Measurements from ENCODE around the gene LRRN3. TPM values are rescaled to one million over a fixed set of nuclear protein-coding genes. Genes with fewer than 3 reads are reported as not detected.

Gene LRRN3
- total and polyA plus RNA-seq, 2 experiments from 2014 or later, result 0.40 TPM; not detected in 1

DNA sequence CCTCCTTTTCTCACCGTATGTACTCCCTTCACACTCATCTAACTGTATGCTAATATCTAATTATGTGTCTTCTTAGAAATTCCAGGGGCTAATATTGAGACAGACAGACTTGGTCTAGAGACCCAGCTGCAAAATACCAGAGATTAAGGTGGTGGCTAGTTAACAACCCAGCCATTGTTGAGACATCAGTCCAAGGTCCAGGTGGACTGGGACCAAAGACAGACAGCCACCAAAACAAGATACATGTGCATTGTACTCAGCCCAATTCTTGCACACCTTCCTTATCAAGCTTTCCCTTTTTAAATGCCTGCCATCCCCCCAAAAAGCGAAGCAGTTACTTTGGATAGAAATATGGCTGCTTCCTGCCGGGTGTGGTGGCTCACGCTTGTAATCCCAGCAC is 43.3 kb upstream of the LRRN3 start:
- Histone ChIP-seq H3K36me3 (ENCODE audit: insufficient read depth) (no peaks in the 10 kb centered on the region), H3F3A (replicated peaks; ENCODE audit: low read depth) (no peaks in the 10 kb centered on the region), H2AFZ (no peak overlapping the region), H3K4me1 (ENCODE audit: insufficient read depth) (peaks cover 31% of the 10 kb centered on the region), H4K20me1 (replicated peaks; ENCODE audit: insufficient read depth) (no peaks in the 10 kb centered on the region), H3K27ac (ENCODE audit: low read depth) (no peak overlapping the region), H3K27me3 (ENCODE audit: insufficient read depth) (no peaks in the 10 kb centered on the region), H3K79me2 (replicated peaks; ENCODE audit: insufficient read depth) (no peaks in the 10 kb centered on the region), H3K4me2 (no peak overlapping the region), H3K4me3 (no peak overlapping the region), H3K9me2 (ENCODE audit: insufficient read depth) (no peaks in the 10 kb centered on the region; the same call in 1 of the 2 replicates)
- Mint-ChIP-seq H3K4me1 (peaks cover 37% of the 10 kb centered on the region), H3K9me3 (no peaks in the 10 kb centered on the region), H3K36me3 (ENCODE audit: low read depth) (0 out of 3 replicates have a peak, but pooled peaks cover 2% of the 10 kb centered on the region), H3K27ac (no peak overlapping the region), H3K4me3 (no peak overlapping the region), H3K27me3 (ENCODE audit: insufficient read depth, low read depth, poor library complexity) (no peaks in the 10 kb centered on the region)
- DNase-seq (ENCODE audit: low spot score) (no peak), ATAC-seq (no peak)
- TF ChIP-seq, protein P1, sequence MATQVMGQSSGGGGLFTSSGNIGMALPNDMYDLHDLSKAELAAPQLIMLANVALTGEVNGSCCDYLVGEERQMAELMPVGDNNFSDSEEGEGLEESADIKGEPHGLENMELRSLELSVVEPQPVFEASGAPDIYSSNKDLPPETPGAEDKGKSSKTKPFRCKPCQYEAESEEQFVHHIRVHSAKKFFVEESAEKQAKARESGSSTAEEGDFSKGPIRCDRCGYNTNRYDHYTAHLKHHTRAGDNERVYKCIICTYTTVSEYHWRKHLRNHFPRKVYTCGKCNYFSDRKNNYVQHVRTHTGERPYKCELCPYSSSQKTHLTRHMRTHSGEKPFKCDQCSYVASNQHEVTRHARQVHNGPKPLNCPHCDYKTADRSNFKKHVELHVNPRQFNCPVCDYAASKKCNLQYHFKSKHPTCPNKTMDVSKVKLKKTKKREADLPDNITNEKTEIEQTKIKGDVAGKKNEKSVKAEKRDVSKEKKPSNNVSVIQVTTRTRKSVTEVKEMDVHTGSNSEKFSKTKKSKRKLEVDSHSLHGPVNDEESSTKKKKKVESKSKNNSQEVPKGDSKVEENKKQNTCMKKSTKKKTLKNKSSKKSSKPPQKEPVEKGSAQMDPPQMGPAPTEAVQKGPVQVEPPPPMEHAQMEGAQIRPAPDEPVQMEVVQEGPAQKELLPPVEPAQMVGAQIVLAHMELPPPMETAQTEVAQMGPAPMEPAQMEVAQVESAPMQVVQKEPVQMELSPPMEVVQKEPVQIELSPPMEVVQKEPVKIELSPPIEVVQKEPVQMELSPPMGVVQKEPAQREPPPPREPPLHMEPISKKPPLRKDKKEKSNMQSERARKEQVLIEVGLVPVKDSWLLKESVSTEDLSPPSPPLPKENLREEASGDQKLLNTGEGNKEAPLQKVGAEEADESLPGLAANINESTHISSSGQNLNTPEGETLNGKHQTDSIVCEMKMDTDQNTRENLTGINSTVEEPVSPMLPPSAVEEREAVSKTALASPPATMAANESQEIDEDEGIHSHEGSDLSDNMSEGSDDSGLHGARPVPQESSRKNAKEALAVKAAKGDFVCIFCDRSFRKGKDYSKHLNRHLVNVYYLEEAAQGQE (IDR thresholded peaks at IDR 0.05; ENCODE audit: unreplicated experiment), result no peak
- no peak for TF ChIP-seq POLR2AphosphoS5 (IDR thresholded peaks at IDR 0.05; ENCODE audit: low read depth)
- TF ChIP-seq ZNF331 (CRISPR knock-in tag; IDR thresholded peaks at IDR 0.05; ENCODE audit: low read depth), result no peak
- no peak for TF ChIP-seq CREB1 (CRISPR knock-in tag; IDR thresholded peaks at IDR 0.05; ENCODE audit: low read depth)
- TF ChIP-seq, protein P2, sequence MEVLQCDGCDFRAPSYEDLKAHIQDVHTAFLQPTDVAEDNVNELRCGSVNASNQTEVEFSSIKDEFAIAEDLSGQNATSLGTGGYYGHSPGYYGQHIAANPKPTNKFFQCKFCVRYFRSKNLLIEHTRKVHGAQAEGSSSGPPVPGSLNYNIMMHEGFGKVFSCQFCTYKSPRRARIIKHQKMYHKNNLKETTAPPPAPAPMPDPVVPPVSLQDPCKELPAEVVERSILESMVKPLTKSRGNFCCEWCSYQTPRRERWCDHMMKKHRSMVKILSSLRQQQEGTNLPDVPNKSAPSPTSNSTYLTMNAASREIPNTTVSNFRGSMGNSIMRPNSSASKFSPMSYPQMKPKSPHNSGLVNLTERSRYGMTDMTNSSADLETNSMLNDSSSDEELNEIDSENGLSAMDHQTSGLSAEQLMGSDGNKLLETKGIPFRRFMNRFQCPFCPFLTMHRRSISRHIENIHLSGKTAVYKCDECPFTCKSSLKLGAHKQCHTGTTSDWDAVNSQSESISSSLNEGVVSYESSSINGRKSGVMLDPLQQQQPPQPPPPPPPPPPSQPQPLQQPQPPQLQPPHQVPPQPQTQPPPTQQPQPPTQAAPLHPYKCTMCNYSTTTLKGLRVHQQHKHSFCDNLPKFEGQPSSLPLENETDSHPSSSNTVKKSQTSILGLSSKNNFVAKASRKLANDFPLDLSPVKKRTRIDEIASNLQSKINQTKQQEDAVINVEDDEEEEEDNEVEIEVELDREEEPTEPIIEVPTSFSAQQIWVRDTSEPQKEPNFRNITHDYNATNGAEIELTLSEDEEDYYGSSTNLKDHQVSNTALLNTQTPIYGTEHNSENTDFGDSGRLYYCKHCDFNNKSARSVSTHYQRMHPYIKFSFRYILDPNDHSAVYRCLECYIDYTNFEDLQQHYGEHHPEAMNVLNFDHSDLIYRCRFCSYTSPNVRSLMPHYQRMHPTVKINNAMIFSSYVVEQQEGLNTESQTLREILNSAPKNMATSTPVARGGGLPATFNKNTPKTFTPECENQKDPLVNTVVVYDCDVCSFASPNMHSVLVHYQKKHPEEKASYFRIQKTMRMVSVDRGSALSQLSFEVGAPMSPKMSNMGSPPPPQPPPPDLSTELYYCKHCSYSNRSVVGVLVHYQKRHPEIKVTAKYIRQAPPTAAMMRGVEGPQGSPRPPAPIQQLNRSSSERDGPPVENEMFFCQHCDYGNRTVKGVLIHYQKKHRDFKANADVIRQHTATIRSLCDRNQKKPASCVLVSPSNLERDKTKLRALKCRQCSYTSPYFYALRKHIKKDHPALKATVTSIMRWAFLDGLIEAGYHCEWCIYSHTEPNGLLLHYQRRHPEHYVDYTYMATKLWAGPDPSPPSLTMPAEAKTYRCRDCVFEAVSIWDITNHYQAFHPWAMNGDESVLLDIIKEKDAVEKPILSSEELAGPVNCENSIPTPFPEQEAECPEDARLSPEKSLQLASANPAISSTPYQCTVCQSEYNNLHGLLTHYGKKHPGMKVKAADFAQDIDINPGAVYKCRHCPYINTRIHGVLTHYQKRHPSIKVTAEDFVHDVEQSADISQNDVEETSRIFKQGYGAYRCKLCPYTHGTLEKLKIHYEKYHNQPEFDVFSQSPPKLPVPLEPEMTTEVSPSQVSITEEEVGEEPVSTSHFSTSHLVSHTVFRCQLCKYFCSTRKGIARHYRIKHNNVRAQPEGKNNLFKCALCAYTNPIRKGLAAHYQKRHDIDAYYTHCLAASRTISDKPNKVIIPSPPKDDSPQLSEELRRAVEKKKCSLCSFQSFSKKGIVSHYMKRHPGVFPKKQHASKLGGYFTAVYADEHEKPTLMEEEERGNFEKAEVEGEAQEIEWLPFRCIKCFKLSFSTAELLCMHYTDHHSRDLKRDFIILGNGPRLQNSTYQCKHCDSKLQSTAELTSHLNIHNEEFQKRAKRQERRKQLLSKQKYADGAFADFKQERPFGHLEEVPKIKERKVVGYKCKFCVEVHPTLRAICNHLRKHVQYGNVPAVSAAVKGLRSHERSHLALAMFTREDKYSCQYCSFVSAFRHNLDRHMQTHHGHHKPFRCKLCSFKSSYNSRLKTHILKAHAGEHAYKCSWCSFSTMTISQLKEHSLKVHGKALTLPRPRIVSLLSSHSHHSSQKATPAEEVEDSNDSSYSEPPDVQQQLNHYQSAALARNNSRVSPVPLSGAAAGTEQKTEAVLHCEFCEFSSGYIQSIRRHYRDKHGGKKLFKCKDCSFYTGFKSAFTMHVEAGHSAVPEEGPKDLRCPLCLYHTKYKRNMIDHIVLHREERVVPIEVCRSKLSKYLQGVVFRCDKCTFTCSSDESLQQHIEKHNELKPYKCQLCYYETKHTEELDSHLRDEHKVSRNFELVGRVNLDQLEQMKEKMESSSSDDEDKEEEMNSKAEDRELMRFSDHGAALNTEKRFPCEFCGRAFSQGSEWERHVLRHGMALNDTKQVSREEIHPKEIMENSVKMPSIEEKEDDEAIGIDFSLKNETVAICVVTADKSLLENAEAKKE (CRISPR knock-in tag; IDR thresholded peaks at IDR 0.05), result no peak
- no peak for TF ChIP-seq JUNB (IDR thresholded peaks at IDR 0.05; ENCODE audit: unreplicated experiment)
- no peak for TF ChIP-seq ZNF114 (CRISPR knock-in tag; IDR thresholded peaks at IDR 0.05)
- no peak for TF ChIP-seq EZH2 (IDR thresholded peaks at IDR 0.05; ENCODE audit: low read depth, unreplicated experiment)
- TF ChIP-seq STAT1 (IDR thresholded peaks at IDR 0.05; ENCODE audit: unreplicated experiment), result no peak
- TF ChIP-seq, protein P3, sequence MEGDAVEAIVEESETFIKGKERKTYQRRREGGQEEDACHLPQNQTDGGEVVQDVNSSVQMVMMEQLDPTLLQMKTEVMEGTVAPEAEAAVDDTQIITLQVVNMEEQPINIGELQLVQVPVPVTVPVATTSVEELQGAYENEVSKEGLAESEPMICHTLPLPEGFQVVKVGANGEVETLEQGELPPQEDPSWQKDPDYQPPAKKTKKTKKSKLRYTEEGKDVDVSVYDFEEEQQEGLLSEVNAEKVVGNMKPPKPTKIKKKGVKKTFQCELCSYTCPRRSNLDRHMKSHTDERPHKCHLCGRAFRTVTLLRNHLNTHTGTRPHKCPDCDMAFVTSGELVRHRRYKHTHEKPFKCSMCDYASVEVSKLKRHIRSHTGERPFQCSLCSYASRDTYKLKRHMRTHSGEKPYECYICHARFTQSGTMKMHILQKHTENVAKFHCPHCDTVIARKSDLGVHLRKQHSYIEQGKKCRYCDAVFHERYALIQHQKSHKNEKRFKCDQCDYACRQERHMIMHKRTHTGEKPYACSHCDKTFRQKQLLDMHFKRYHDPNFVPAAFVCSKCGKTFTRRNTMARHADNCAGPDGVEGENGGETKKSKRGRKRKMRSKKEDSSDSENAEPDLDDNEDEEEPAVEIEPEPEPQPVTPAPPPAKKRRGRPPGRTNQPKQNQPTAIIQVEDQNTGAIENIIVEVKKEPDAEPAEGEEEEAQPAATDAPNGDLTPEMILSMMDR (conservative IDR thresholded peaks at IDR 0.05; ENCODE audit: low read depth in 2 of 2), result no peak
- TF ChIP-seq, protein P4, sequence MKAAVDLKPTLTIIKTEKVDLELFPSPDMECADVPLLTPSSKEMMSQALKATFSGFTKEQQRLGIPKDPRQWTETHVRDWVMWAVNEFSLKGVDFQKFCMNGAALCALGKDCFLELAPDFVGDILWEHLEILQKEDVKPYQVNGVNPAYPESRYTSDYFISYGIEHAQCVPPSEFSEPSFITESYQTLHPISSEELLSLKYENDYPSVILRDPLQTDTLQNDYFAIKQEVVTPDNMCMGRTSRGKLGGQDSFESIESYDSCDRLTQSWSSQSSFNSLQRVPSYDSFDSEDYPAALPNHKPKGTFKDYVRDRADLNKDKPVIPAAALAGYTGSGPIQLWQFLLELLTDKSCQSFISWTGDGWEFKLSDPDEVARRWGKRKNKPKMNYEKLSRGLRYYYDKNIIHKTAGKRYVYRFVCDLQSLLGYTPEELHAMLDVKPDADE (IDR thresholded peaks at IDR 0.05), result no peak
- no peak for TF ChIP-seq NANOG (IDR thresholded peaks at IDR 0.05; ENCODE audit: borderline replicate concordance)
- TF ChIP-seq EZH2phosphoT487 (IDR thresholded peaks at IDR 0.05; ENCODE audit: unreplicated experiment), result no peak

Measured in GM23338 (cell line).